NB4 (cell line): ENCODE results near the gene LY6G6F.

Experiments used
- CTCF ChIP-seq: IDR thresholded peaks from one replicate; pipeline ENCODE4 v1.5.1; 2012; ENCODE audit warnings: low read depth, low read length
- POLR2A ChIP-seq: IDR thresholded peaks from 2 replicates; pipeline ENCODE4 v1.6.1; 2011; ENCODE audit warnings: mild to moderate bottlenecking; ENCODE audit not compliant: insufficient read length; ENCODE audit errors: extremely low read depth

GRCh38 chr6:31701666-31702404 is 4.8 kb upstream of the LY6G6F start:
- TF ChIP-seq CTCF (no peak), POLR2A (no peak)
